Heart left ventricle (tissue), 16 donors: ENCODE measurements around the gene TAF4B. TPM values are rescaled to one million over a fixed set of nuclear protein-coding genes. Genes with fewer than 3 reads are reported as not detected.
A peak's percentile ranks its signal among the peaks of the same experiment; 100 is the strongest.

Experiments
- ATAC-seq, 4 donors: fragments of 200-7000 bp; cut with Tn5 transposase; one replicate each; pipeline ENCODE4 v1.9.1; 2020 to 2022; ENCODE audit warnings: moderate library complexity in 4 of 4, mild to moderate bottlenecking in 3 of 4, moderate number of reproducible peaks in 1 of 4
- DNase-seq, 5 donors: peaks; one replicate each; pipeline ENCODE4 v3.0.0-alpha.2; 2020
- H3K27ac ChIP-seq, 12 donors: fragments of 200-600 bp; sonication (generic) in 4 of 12; one replicate each; pipeline versions ENCODE4 v1.5.0 to v1.8.0; 2016 to 2022; ENCODE audit warnings: mild to moderate bottlenecking in 2 of 12
- H3K27me3 ChIP-seq, 9 donors: fragments of 200-600 bp; sonication (generic) in 2 of 9; one replicate each; pipeline versions ENCODE4 v1.5.1 to v1.8.0; 2016 to 2022; ENCODE audit warnings: mild to moderate bottlenecking in 3 of 9
- H3K36me3 ChIP-seq, 9 donors: fragments of 200-600 bp; sonication (generic) in 2 of 9; one replicate each; pipeline versions ENCODE4 v1.5.0 to v1.8.0; 2018 to 2022; ENCODE audit warnings: mild to moderate bottlenecking in 2 of 9
- H3K4me1 ChIP-seq, 12 donors: fragments of 200-600 bp; sonication (generic) in 4 of 12; one replicate each; pipeline versions ENCODE4 v1.5.0 to v1.8.0; 2016 to 2022; ENCODE audit warnings: mild to moderate bottlenecking in 3 of 12
- H3K4me3 ChIP-seq, 12 donors: fragments of 200-600 bp; sonication (generic) in 4 of 12; one replicate each; pipeline versions ENCODE4 v1.5.0 to v1.8.0; 2017 to 2022; ENCODE audit warnings: mild to moderate bottlenecking in 9 of 12, moderate library complexity in 4 of 12
- H3K9me3 ChIP-seq, 12 donors: fragments of 200-600 bp; sonication (generic) in 4 of 12; one replicate each; pipeline versions ENCODE4 v1.5.0 to v1.8.0; 2016 to 2022; ENCODE audit warnings: mild to moderate bottlenecking in 1 of 12
- POLR2A ChIP-seq, 2 donors: fragments of 450-650 bp; IDR thresholded peaks; one replicate each; pipeline ENCODE4 v1.6.1; 2017; ENCODE audit warnings: antibody characterized with exemption in 2 of 2, mild to moderate bottlenecking in 2 of 2, moderate library complexity in 2 of 2
- whole genome bisulfite sequencing, 4 donors: extraction: QIAGEN DNeasy Blood & Tissue Kit in 2 of 4; methylation state at CpG; one replicate each; pipeline versions ENCODE4 v1.1.5 to v1.1.7; 2013 to 2018; 5-methylcytosine and 5-hydroxymethylcytosine counted together
- intact Hi-C, 10 donors: fragments of 100-400 bp; cut with DNase I; formaldehyde crosslinking; loops; one replicate each; pipeline versions ENCODE4 v1.11.1 to v1.14.2; 2022
- polyA plus RNA-seq, 2 donors: library from polyadenylated mRNA; stranded (reverse); fragments of 200-250 nt; gene quantifications; one replicate each; pipeline ENCODE4 v1.2.3, GENCODE V29; 2013
- total RNA-seq, 9 donors: library from RNA; depleted of rRNA in 2 of 9; stranded (reverse); fragments of >200 nt in 2 of 9; fragmentation: NEBNext Ultra II Directional in 3 of 9; extraction: Animal tissue kit (Norgen Biotek cat#: 25700) in 3 of 9; gene quantifications; one replicate each; pipeline versions ENCODE4 v1.1.0 to v1.2.4, GENCODE V29; 2016 to 2023
- TF ChIP-seq, protein P1 (sequence below), 12 donors: fragments of 200-600 bp; sonication (generic) in 4 of 12; IDR thresholded peaks; one replicate each; pipeline versions ENCODE4 v1.5.0 to v1.8.0; 2018 to 2022; ENCODE audit warnings: antibody characterized with exemption in 12 of 12, mild to moderate bottlenecking in 5 of 12
- donor health status: ischemic (EF 13 %, LVEDD 7.1; RV severe dilation, severe dysfunction).
- donor health status: healthy with polysubstance abuse.
- donor health status: DM: no; HTN: yes; CAD: no.
- donor health status: DM: no; HTN: no; CAD: no.
- donor health status: ischemic (EF 25% LVEDD 6.9; RV normal size, moderate dysfunction).
- donor health status: ischemic (EF 25% LVEDD 5.7; RV mildly dilated, moderate dysfunction).
- donor health status: healthy.
- donor health status: DM: yes; HTN: yes; CAD: no.
- donor health status: ischemic (EF 35%, LVEDD 5.7; RV mildly dilated, moderate dysfunction).
- donor health status: nonischemic (EF 11% LVEDD 7.7; RV severe dilation, severe dysfunction).
- donor health status: DM: yes; HTN: yes; CAD: no.
- donor health status: PGD.
- donor health status: ischemic (EF 29% LVEDD 5.4; RV normal size, mild dysfunction).
- donor health status: nonischemic (EF 23%, LVEDD 6.1; RV moderate dilation, normal function).

The TAF4B gene
- total and polyA plus RNA-seq, 11 donors = 0.38 to 3.6 (median 1.6) TPM

DNA sequence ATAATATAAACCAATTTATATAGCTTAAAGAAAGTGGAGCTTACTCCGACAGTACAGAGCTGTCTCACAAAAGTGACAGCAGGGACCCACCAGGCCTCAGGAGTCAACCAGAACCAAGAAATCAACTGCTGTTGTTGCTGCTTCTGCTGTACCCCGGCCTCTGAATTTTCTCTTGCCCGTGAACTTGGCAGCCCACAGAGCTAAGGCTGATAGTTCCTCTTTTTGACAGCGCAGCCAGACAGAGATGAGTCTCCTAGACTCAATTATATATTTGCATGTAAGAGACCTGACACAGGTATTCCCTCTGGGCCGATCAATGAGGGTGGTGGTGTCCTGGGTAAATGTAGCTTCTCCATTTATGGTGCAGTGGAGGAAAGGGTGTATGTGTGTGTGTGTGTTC lies 212.7 kb downstream of the TAF4B start:
- intact Hi-C loops = no loop called here
- DNase-seq = no peak

DNA sequence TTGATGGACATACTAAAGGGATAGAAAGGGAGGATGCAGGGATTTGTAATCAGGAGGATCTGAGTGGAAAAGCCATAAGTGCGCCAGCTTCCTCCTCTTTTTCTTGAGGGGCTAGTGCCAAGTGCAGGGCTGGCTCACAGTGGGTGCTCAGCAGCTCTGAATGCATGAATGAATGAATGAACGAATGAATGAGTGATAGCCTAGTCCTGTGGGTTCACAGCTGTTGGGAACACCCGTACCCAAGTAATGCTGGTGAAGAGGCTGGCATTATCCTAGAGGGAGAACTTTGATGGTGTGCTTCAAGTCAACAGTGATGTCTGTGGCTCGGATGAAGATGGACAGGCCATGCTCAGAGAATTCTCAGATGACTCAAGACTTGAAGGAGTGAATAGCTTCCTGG lies 213.3 kb downstream of the TAF4B start:
- intact Hi-C loops = no loop called here
- H3K4me1 ChIP-seq = peaks cover 0 to 7% (median 0%) of the 10 kb centered on the region in 12 donors
- peaks cover 0 to 7% (median 0%) of the 10 kb centered on the region in 9 donors for H3K27me3 ChIP-seq
- no peaks in the 10 kb centered on the region for H3K9me3 ChIP-seq
- ATAC-seq = no peak
- H3K36me3 ChIP-seq = no peaks in the 10 kb centered on the region
- no peak overlapping the region for H3K4me3 ChIP-seq
- TF ChIP-seq, protein P1, sequence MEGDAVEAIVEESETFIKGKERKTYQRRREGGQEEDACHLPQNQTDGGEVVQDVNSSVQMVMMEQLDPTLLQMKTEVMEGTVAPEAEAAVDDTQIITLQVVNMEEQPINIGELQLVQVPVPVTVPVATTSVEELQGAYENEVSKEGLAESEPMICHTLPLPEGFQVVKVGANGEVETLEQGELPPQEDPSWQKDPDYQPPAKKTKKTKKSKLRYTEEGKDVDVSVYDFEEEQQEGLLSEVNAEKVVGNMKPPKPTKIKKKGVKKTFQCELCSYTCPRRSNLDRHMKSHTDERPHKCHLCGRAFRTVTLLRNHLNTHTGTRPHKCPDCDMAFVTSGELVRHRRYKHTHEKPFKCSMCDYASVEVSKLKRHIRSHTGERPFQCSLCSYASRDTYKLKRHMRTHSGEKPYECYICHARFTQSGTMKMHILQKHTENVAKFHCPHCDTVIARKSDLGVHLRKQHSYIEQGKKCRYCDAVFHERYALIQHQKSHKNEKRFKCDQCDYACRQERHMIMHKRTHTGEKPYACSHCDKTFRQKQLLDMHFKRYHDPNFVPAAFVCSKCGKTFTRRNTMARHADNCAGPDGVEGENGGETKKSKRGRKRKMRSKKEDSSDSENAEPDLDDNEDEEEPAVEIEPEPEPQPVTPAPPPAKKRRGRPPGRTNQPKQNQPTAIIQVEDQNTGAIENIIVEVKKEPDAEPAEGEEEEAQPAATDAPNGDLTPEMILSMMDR (IDR thresholded peaks at IDR 0.05) = no peak
- no peak for TF ChIP-seq POLR2A (IDR thresholded peaks at IDR 0.05)
- no peak for DNase-seq
- H3K27ac ChIP-seq = no peak overlapping the region
- 80 to 88% (median 84%) methylated on average over 4 of the region's 4 CpGs for WGBS, 4 donors

More for the DNA sequence above, 212.7 kb downstream of the TAF4B start:
- Histone ChIP-seq H3K27ac (no peak overlapping the region), H3K4me3 (no peak overlapping the region), H3K27me3 (peaks cover 0 to 5% (median 0%) of the 10 kb centered on the region in 9 donors), H3K36me3 (no peaks in the 10 kb centered on the region), H3K9me3 (no peaks in the 10 kb centered on the region), H3K4me1 (peaks cover 0 to 7% (median 0%) of the 10 kb centered on the region in 12 donors)
- TF ChIP-seq, protein P1 (IDR thresholded peaks at IDR 0.05) = no peak
- TF ChIP-seq POLR2A (IDR thresholded peaks at IDR 0.05) = no peak
- WGBS, 4 donors = 88 to 93% (median 91%) methylated on average over 5 of the region's 5 CpGs
- ATAC-seq = no peak

DNA sequence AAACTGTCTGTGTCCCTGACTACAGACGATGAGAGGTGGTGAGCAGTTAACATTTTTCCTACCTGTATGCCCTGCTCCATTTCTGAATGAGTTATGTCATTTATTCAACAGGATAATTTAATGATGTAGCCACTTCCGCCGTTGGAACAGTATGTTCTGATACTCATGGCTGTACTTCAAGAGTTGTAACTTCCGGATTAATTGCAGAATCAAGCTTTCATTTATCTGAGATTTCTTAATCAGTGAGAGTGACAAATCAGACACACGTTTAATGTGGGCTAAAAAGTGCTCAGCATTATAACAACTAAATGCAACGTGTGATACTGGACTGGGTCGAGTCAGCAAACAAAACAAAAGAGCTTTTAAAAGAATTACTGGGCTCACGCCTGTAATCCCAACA lies 214.4 kb downstream of the TAF4B start:
- Histone ChIP-seq H3K27ac (peak overlapping the region in 2 of 12 donors; percentile 12 to 13), H3K36me3 (no peaks in the 10 kb centered on the region), H3K4me3 (peak overlapping the region in 1 of 12 donors; percentile 39), H3K4me1 (peaks cover 0 to 7% (median 0%) of the 10 kb centered on the region in 12 donors), H3K27me3 (peaks cover 0 to 10% (median 0%) of the 10 kb centered on the region in 9 donors), H3K9me3 (no peaks in the 10 kb centered on the region)
- 31 to 52% (median 42%) methylated on average over 8 of the region's 8 CpGs for WGBS, 4 donors
- TF ChIP-seq, protein P1 (IDR thresholded peaks at IDR 0.05) = no peak
- TF ChIP-seq POLR2A (IDR thresholded peaks at IDR 0.05) = no peak
- intact Hi-C loops = no loop called here
- DNase-seq (no peak), ATAC-seq (peak; percentile 36 to 72 (median 59))

Other genes starting within 250 kb of the TAF4B start
- 10 to 100 TPM; 27.3 to 60.5 (median 39.7) TPM for gene SS18, start 135.8 kb upstream of the TAF4B start, total RNA-seq
- 10 to 100 TPM; 14.4 to 26.6 TPM for gene SS18, start 135.8 kb upstream of the TAF4B start, polyA plus RNA-seq
- gene PSMA8, start 92.6 kb upstream of the TAF4B start, total RNA-seq = under 1 TPM in 1 of 9 donors, not detected in 8; 0.16 TPM
- not detected for gene PSMA8, start 92.6 kb upstream of the TAF4B start, polyA plus RNA-seq